Common myeloid progenitor, CD34-positive (primary cell): ENCODE results near the gene NPAS4.
"Not testable (repeated sequence)": the region's sequence is repeated elsewhere in the genome, so short reads cannot be mapped to it uniquely, and the experiment has no call there.

Experiments
- CTCF ChIA-PET: fragments of 350-600 bp; sonication (Branson Sonifier 250); formaldehyde crosslinking; loops from one replicate; lab custom pipeline; 2021; ENCODE audit warnings: antibody characterized with exemption; lab: Charles Lee
- POLR2A ChIA-PET: fragments of 350-600 bp; sonication (Branson Sonifier 250); formaldehyde crosslinking; loops from one replicate; lab custom pipeline; 2021; ENCODE audit warnings: antibody characterized with exemption; lab: Charles Lee
- DNase-seq, 3 donors: peaks; one replicate each; pipeline versions ENCODE4 v3.0.0 to v3.0.0-alpha.2; 2013
- H3K27ac ChIP-seq, 2 experiments: 1 replicate in 1 of 2; 2 replicates in 1 of 2; pipeline ENCODE4 v1.7.0; 2013; ENCODE audit warnings: inconsistent platforms in 2 of 2, low read length in 2 of 2, mild to moderate bottlenecking in 2 of 2, low read depth in 1 of 2, moderate library complexity in 1 of 2; ENCODE audit not compliant: severe bottlenecking in 2 of 2, insufficient read depth in 1 of 2, poor library complexity in 1 of 2
- H3K27me3 ChIP-seq, 5 experiments: replicated peaks in 2 of 5; 1 replicate in 3 of 5; 2 replicates in 2 of 5; pipeline versions ENCODE4 v1.6.1 to v1.7.0; 2013; ENCODE audit warnings: low read length in 4 of 5, mild to moderate bottlenecking in 2 of 5, moderate library complexity in 2 of 5, inconsistent platforms in 1 of 5; ENCODE audit not compliant: insufficient read depth in 5 of 5, control insufficient read depth in 4 of 5
- H3K36me3 ChIP-seq, 4 experiments: 1 replicate in 2 of 4; 2 replicates in 2 of 4; pipeline versions ENCODE4 v1.6.1 to v1.7.0; 2013; ENCODE audit warnings: low read length in 3 of 4, control low read depth in 1 of 4, mild to moderate bottlenecking in 1 of 4; ENCODE audit not compliant: control insufficient read depth in 4 of 4, insufficient read depth in 4 of 4
- H3K4me1 ChIP-seq, 4 experiments: 1 replicate in 3 of 4; 2 replicates in 1 of 4; pipeline versions ENCODE4 v1.6.1 to v1.7.1; 2013; ENCODE audit warnings: low read length in 3 of 4, mild to moderate bottlenecking in 3 of 4, control low read depth in 1 of 4, inconsistent platforms in 1 of 4, moderate library complexity in 1 of 4; ENCODE audit not compliant: control insufficient read depth in 4 of 4, insufficient read depth in 4 of 4; ENCODE audit errors: control extremely low read depth in 1 of 4
- H3K4me3 ChIP-seq, 7 experiments: 1 replicate in 4 of 7; 2 replicates in 3 of 7; pipeline versions ENCODE4 v1.5.1 to v1.7.0; 2013; ENCODE audit warnings: mild to moderate bottlenecking in 7 of 7, low read length in 6 of 7, moderate library complexity in 6 of 7, inconsistent platforms in 2 of 7, low read depth in 2 of 7, control low read depth in 1 of 7; ENCODE audit not compliant: insufficient read depth in 4 of 7, control insufficient read depth in 1 of 7; ENCODE audit errors: extremely low read depth in 1 of 7
- H3K9me3 ChIP-seq, 5 experiments: 1 replicate in 4 of 5; 2 replicates in 1 of 5; pipeline versions ENCODE4 v1.6.1 to v1.7.1; 2013; ENCODE audit warnings: low read length in 4 of 5, mild to moderate bottlenecking in 2 of 5, inconsistent platforms in 1 of 5, low read depth in 1 of 5, moderate library complexity in 1 of 5; ENCODE audit not compliant: control insufficient read depth in 4 of 5, insufficient read depth in 2 of 5; ENCODE audit errors: control extremely low read depth in 1 of 5
- WGBS: methylation state at CpG from one replicate; pipeline ENCODE4 v1.1.5; 2013; ENCODE audit not compliant: insufficient coverage; 5-methylcytosine and 5-hydroxymethylcytosine counted together

The NPAS4 gene

GRCh38 chr11:66437979-66438503 lies 17.2 kb downstream of the NPAS4 start:
- 88% methylated on average over 1 of the region's 12 CpGs for WGBS
- H3K36me3 ChIP-seq, result peaks cover 2 to 24% (median 19%) of the 10 kb centered on the region in 4 experiments
- H3K9me3 ChIP-seq, result peaks cover 0 to 2% (median under 1%) of the 10 kb centered on the region in 5 experiments
- H3K27ac ChIP-seq, result peak overlapping the region; percentile 85 to 93
- H3K4me1 ChIP-seq, result peaks cover 2 to 11% (median 8%) of the 10 kb centered on the region in 4 experiments
- POLR2A ChIA-PET, result interaction anchor here (1.0 kb wide), 1 partner anchor 49 kb away, joined by 4 read pairs; no protein-coding TSS in a partner anchor
- DNase-seq, result peak in 1 of 3 donors; percentile 26
- CTCF ChIA-PET, result interaction anchor here (0.8 to 2.5 kb wide), 13 partner anchors 7 to 157 kb away, joined by 3 to 20 read pairs (median 3); partner anchors contain the start of gene NPAS4
- peak overlapping the region; percentile 55 to 94 (median 84) for H3K4me3 ChIP-seq
- H3K27me3 ChIP-seq, result no peaks in the 10 kb centered on the region

- peaks cover 0 to 9% (median 7%) of the 10 kb centered on the region in 5 experiments for H3K9me3 ChIP-seq
- peak within 1 kb of the TSS; percentile 85 to 93 for H3K27ac ChIP-seq
- peak within 1 kb of the TSS; percentile 55 to 94 (median 84) for H3K4me3 ChIP-seq
- peaks cover 2 to 10% (median 8%) of the 10 kb centered on the region in 4 experiments for H3K4me1 ChIP-seq
- DNase-seq, result peak; percentile 92 to 95 (median 94)
- 11% methylated on average over 37 of the region's 45 CpGs for WGBS
- H3K27me3 ChIP-seq, result no peaks in the 10 kb centered on the region
- ChIA-PET CTCF (interaction anchor here (0.6 to 2.5 kb wide), 15 partner anchors 8 to 156 kb away, joined by 3 to 20 read pairs (median 3); partner anchors contain the start of gene NPAS4), POLR2A (interaction anchor here (0.8 to 1.1 kb wide), 3 partner anchors 17 to 49 kb away, joined by 3 to 4 read pairs (median 4); partner anchors contain the start of gene DPP3)
- peaks cover 2 to 24% (median 19%) of the 10 kb centered on the region in 4 experiments for H3K36me3 ChIP-seq
Measured at GRCh38 chr11:66438504-66439466, 17.9 kb downstream of the NPAS4 start, which contains the start of gene MRPL11. MRPL11 (minus strand) TSS chr11:66438848; CDS start chr11:66438754, 94 bp downstream.

GRCh38 chr11:66440101-66440939 lies 19.5 kb downstream of the NPAS4 start:
- not testable (repeated sequence) for H3K27ac ChIP-seq, H3K9me3 ChIP-seq, DNase-seq, H3K27me3 ChIP-seq, H3K4me3 ChIP-seq, H3K4me1 ChIP-seq
- POLR2A ChIA-PET, result interaction anchor here (1.1 kb wide), 1 partner anchor 40 kb away, joined by 3 read pairs; the partner anchor contains the start of gene DPP3
- peaks cover 2 to 18% (median 14%) of the 10 kb centered on the region in 4 experiments for H3K36me3 ChIP-seq
- 88% methylated on average over 10 of the region's 29 CpGs for WGBS
- CTCF ChIA-PET, result interaction anchor here (0.8 to 2.5 kb wide), 3 partner anchors 18 to 32 kb away, joined by 3 to 20 read pairs (median 4); no protein-coding TSS in a partner anchor

GRCh38 chr11:66440940-66441282 lies 20.1 kb downstream of the NPAS4 start:
- POLR2A ChIA-PET, H3K9me3 ChIP-seq, H3K4me3 ChIP-seq, H3K27me3 ChIP-seq, H3K27ac ChIP-seq, DNase-seq, H3K4me1 ChIP-seq: not testable (repeated sequence)
- CTCF ChIA-PET, result interaction anchor here (0.8 kb wide), 1 partner anchor 21 kb away, joined by 3 read pairs; no protein-coding TSS in a partner anchor
- 98% methylated on average over 16 of the region's 27 CpGs for WGBS
- H3K36me3 ChIP-seq, result peaks cover 0 to 12% (median 9%) of the 10 kb centered on the region in 4 experiments

GRCh38 chr11:66443602-66444001 lies 22.8 kb downstream of the NPAS4 start:
- H3K9me3 ChIP-seq, result peaks cover 0 to 9% (median 7%) of the 10 kb centered on the region in 5 experiments
- H3K36me3 ChIP-seq, result no peaks in the 10 kb centered on the region
- peaks cover 0 to 2% (median 0%) of the 10 kb centered on the region in 5 experiments for H3K27me3 ChIP-seq
- no peak overlapping the region for H3K27ac ChIP-seq
- ChIA-PET CTCF (no interaction called here), POLR2A (no interaction called here)
- peaks cover 0 to 2% (median 0%) of the 10 kb centered on the region in 4 experiments for H3K4me1 ChIP-seq
- no peak for DNase-seq
- no peak overlapping the region for H3K4me3 ChIP-seq
- WGBS, result 95% methylated on average over 4 of the region's 4 CpGs

- peaks cover 0 to 4% (median 0%) of the 10 kb centered on the region in 5 experiments for H3K27me3 ChIP-seq
- no peaks in the 10 kb centered on the region for H3K36me3 ChIP-seq
- CTCF ChIA-PET, result interaction anchor here (0.9 kb wide), 1 partner anchor 8 kb away, joined by 3 read pairs; the partner anchor contains the start of gene MRPL11
- H3K9me3 ChIP-seq, result peaks cover 0 to 9% (median 7%) of the 10 kb centered on the region in 5 experiments
- H3K4me1 ChIP-seq, result no peaks in the 10 kb centered on the region
- DNase-seq, result no peak
- POLR2A ChIA-PET, result no interaction called here
- no peak overlapping the region for H3K27ac ChIP-seq
- no peak overlapping the region for H3K4me3 ChIP-seq
Measured at GRCh38 chr11:66447012-66447411, 26.2 kb downstream of the NPAS4 start.
